GM23338 (cell line): ENCODE results near the gene CD4. TPM values are rescaled to one million over a fixed set of nuclear protein-coding genes. Genes with fewer than 3 reads are reported as not detected.

ENCODE experiments used
- ATAC-seq: fragments of 200-7000 bp; cut with Tn5 transposase; 3 replicates; pipeline ENCODE4 v1.9.1; 2020
- DNase-seq: peaks from one replicate; pipeline ENCODE4 v3.0.0-alpha.2; 2015; ENCODE audit warnings: low spot score
- H2AFZ ChIP-seq: fragments of 200-600 bp; sonication (generic); 2 replicates; pipeline ENCODE4 v1.8.0; 2016; ENCODE audit warnings: antibody characterized with exemption, mild to moderate bottlenecking, moderate library complexity
- H3F3A ChIP-seq: fragments of 200-600 bp; sonication (generic); replicated peaks from 2 replicates; pipeline ENCODE4 v1.8.0; 2017; ENCODE audit warnings: antibody characterized with exemption, mixed run types, low read depth
- H3K27ac ChIP-seq: fragments of 200-600 bp; sonication (generic); 2 replicates; pipeline ENCODE4 v1.6.1; 2016; ENCODE audit warnings: low read depth
- H3K27me3 ChIP-seq: fragments of 200-600 bp; sonication (generic); 2 replicates; pipeline ENCODE4 v1.8.0; 2016; ENCODE audit warnings: mild to moderate bottlenecking, mixed run types, moderate library complexity; ENCODE audit not compliant: insufficient read depth
- H3K36me3 ChIP-seq: fragments of 200-600 bp; sonication (generic); 2 replicates; pipeline ENCODE4 v1.8.0; 2016; ENCODE audit warnings: mild to moderate bottlenecking; ENCODE audit not compliant: insufficient read depth
- H3K4me1 ChIP-seq: fragments of 200-600 bp; sonication (generic); 2 replicates; pipeline ENCODE4 v1.8.0; 2016; ENCODE audit warnings: mild to moderate bottlenecking, moderate library complexity; ENCODE audit not compliant: insufficient read depth
- H3K4me2 ChIP-seq: fragments of 200-600 bp; sonication (generic); 2 replicates; pipeline ENCODE4 v1.7.1; 2017; ENCODE audit warnings: mixed run types
- H3K4me3 ChIP-seq: fragments of 200-600 bp; sonication (generic); 2 replicates; pipeline ENCODE4 v1.6.1; 2016; ENCODE audit warnings: mixed run types
- H3K79me2 ChIP-seq: fragments of 200-600 bp; sonication (generic); replicated peaks from 2 replicates; pipeline ENCODE4 v1.8.0; 2017; ENCODE audit warnings: mild to moderate bottlenecking; ENCODE audit not compliant: insufficient read depth
- H3K9me2 ChIP-seq: fragments of 200-600 bp; sonication (generic); 2 replicates; pipeline ENCODE4 v1.8.0; 2017; ENCODE audit not compliant: insufficient read depth
- H4K20me1 ChIP-seq: fragments of 200-600 bp; sonication (generic); replicated peaks from 2 replicates; pipeline ENCODE4 v1.8.0; 2017; ENCODE audit warnings: mild to moderate bottlenecking; ENCODE audit not compliant: insufficient read depth
- H3K27ac Mint-ChIP-seq: 2 replicates; pipeline ENCODE4 v1.8.0; 2020; ENCODE audit warnings: inconsistent platforms, mild to moderate bottlenecking, moderate library complexity, mixed read lengths
- H3K27me3 Mint-ChIP-seq: 3 replicates; pipeline ENCODE4 v1.8.0; 2022; ENCODE audit warnings: low read depth, mild to moderate bottlenecking, moderate library complexity, mixed read lengths, inconsistent platforms; ENCODE audit not compliant: insufficient read depth, poor library complexity
- H3K36me3 Mint-ChIP-seq: 3 replicates; pipeline ENCODE4 v1.8.0; 2021; ENCODE audit warnings: low read depth, mild to moderate bottlenecking, inconsistent platforms, moderate library complexity, mixed read lengths
- H3K4me1 Mint-ChIP-seq: 3 replicates; pipeline ENCODE4 v1.8.0; 2020; ENCODE audit warnings: mild to moderate bottlenecking, inconsistent platforms, mixed read lengths
- H3K4me3 Mint-ChIP-seq: 3 replicates; pipeline ENCODE4 v1.8.0; 2021; ENCODE audit warnings: moderate library complexity, mild to moderate bottlenecking, inconsistent platforms, mixed read lengths
- H3K9me3 Mint-ChIP-seq: 3 replicates; pipeline ENCODE4 v1.8.0; 2020; ENCODE audit warnings: moderate library complexity, mild to moderate bottlenecking, inconsistent platforms, mixed read lengths
- EZH2 ChIP-seq: fragments of 200-600 bp; sonication (generic); IDR thresholded peaks from one replicate; pipeline ENCODE4 v1.8.0; 2017; ENCODE audit warnings: antibody characterized with exemption, mild to moderate bottlenecking, low read depth; ENCODE audit not compliant: unreplicated experiment
- EZH2phosphoT487 ChIP-seq: fragments of 200-600 bp; sonication (generic); IDR thresholded peaks from one replicate; pipeline ENCODE4 v1.8.1; 2018; ENCODE audit warnings: antibody characterized with exemption; ENCODE audit not compliant: unreplicated experiment
- NANOG ChIP-seq: IDR thresholded peaks from 2 replicates; pipeline ENCODE4 v1.6.1; 2016; ENCODE audit warnings: antibody characterized with exemption, borderline replicate concordance
- POLR2AphosphoS5 ChIP-seq: IDR thresholded peaks from 2 replicates; pipeline ENCODE4 v1.6.1; 2016; ENCODE audit warnings: antibody characterized with exemption, low read depth
- STAT1 ChIP-seq: IDR thresholded peaks from one replicate; pipeline ENCODE4 v1.6.1; 2016; ENCODE audit warnings: antibody characterized with exemption; ENCODE audit not compliant: unreplicated experiment
- ZNF331 ChIP-seq: fragments of 250-450 bp; sonication (Bioruptor Pico); IDR thresholded peaks from 2 replicates; pipeline ENCODE4 v1.5.0; 2020; ENCODE audit warnings: low read depth, mild to moderate bottlenecking, moderate library complexity
- ZNF462 ChIP-seq: fragments of 250-450 bp; sonication (Bioruptor Pico); IDR thresholded peaks from 2 replicates; pipeline ENCODE4 v1.5.0; 2020; ENCODE audit warnings: mild to moderate bottlenecking, moderate library complexity
- polyA plus RNA-seq: library from polyadenylated mRNA; unstranded; fragments of >200 nt; fragmentation: Nextera tagmentation; extraction: Ambion mirVana; gene quantifications from 2 replicates; pipeline ENCODE4 v1.2.1, GENCODE V29; 2016
- total RNA-seq: library from RNA; depleted of rRNA; stranded (reverse); fragments of >200 nt; shearing (Covaris generic); gene quantifications from 2 replicates; pipeline ENCODE4 v1.2.3, GENCODE V29; 2014

CD4 gene
- total and polyA plus RNA-seq, 2 experiments from 2014 or later, result 1.5 to 2.0 TPM

- TF ChIP-seq ZNF462, result no peak
- no peak for TF ChIP-seq ZNF331 (CRISPR knock-in tag)
- no peak for TF ChIP-seq EZH2phosphoT487
- no peak for TF ChIP-seq POLR2AphosphoS5
These were observed 8.8 kb upstream of the CD4 start (continued) for GRCh38 chr12:6780573-6780972.

- Histone ChIP-seq H3K36me3 (no peaks in the 10 kb centered on the region), H3K4me2 (no peak overlapping the region), H3K4me1 (peaks cover 14% of the 10 kb centered on the region), H4K20me1 (no peaks in the 10 kb centered on the region), H3K79me2 (no peaks in the 10 kb centered on the region), H3K9me2 (no peaks in the 10 kb centered on the region), H3K27me3 (peaks cover 16% of the 10 kb centered on the region), H3K27ac (no peak overlapping the region), H3F3A (peaks cover 5% of the 10 kb centered on the region; the same call in 1 of the 2 replicates), H3K4me3 (no peak overlapping the region), H2AFZ (no peak overlapping the region)
- no peaks in the 10 kb centered on the region for H3K9me3 Mint-ChIP-seq
- DNase-seq (no peak), ATAC-seq (no peak)
- H3K27me3 Mint-ChIP-seq, result peaks cover 27% of the 10 kb centered on the region
- no peak overlapping the region for H3K27ac Mint-ChIP-seq
- no peaks in the 10 kb centered on the region for H3K36me3 Mint-ChIP-seq
- H3K4me3 Mint-ChIP-seq, result no peak overlapping the region
- H3K4me1 Mint-ChIP-seq, result peaks cover 36% of the 10 kb centered on the region
- no peak for TF ChIP-seq ZNF462
- no peak for TF ChIP-seq STAT1
- no peak for TF ChIP-seq NANOG
- no peak for TF ChIP-seq EZH2
- no peak for TF ChIP-seq ZNF331 (CRISPR knock-in tag)
- TF ChIP-seq POLR2AphosphoS5, result no peak
- TF ChIP-seq EZH2phosphoT487, result no peak
These were observed 7.2 kb upstream of the CD4 start for GRCh38 chr12:6782119-6782518.
